ENCODE data around the gene DEFB114. TPM values are rescaled to one million over a fixed set of nuclear protein-coding genes. Genes with fewer than 3 reads are reported as not detected.

Gene DEFB114
- polyA plus RNA-seq, 3 donors, result not detected

DNA sequence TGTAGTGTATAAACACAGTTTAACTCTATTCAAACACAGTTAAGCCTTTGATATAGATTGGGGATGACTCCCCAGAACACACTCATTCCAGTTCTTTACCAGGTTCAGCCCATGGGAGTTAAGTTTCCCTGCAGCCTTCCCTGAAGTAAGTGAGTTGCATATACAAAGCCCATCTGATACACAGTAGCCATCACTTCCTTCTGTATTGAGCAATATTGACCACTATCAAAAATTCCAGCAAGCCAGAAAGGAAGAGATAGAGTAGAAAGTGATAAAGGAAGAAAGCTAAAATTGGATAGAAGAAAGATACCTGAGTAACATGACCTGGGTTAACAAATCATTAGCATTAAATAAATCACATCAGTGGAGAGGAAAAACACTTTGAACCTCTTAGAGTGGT, 34.6 kb downstream of the DEFB114 start:
- TF ChIP-seq, protein P1, sequence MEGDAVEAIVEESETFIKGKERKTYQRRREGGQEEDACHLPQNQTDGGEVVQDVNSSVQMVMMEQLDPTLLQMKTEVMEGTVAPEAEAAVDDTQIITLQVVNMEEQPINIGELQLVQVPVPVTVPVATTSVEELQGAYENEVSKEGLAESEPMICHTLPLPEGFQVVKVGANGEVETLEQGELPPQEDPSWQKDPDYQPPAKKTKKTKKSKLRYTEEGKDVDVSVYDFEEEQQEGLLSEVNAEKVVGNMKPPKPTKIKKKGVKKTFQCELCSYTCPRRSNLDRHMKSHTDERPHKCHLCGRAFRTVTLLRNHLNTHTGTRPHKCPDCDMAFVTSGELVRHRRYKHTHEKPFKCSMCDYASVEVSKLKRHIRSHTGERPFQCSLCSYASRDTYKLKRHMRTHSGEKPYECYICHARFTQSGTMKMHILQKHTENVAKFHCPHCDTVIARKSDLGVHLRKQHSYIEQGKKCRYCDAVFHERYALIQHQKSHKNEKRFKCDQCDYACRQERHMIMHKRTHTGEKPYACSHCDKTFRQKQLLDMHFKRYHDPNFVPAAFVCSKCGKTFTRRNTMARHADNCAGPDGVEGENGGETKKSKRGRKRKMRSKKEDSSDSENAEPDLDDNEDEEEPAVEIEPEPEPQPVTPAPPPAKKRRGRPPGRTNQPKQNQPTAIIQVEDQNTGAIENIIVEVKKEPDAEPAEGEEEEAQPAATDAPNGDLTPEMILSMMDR (IDR thresholded peaks at IDR 0.05), result no peak

DNA sequence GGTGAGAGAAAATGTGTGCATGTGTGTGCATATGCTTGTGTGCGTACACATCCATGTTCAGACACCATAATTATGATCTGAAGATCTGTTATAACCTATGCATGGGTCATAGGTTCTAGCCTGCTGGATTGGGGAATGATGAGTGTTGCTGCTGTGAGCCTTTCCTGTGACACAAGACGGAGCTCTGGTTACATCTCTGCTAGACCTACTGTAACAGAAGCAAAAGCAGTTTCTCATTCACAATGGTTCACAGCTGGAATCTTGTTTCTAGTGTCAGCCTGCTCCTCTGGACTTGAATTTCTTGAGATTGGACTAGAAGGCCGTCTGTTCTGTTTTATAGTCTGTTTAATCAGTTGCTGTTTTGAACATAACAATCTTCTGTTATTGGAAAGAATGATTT, 40.1 kb downstream of the DEFB114 start:
- Mint-ChIP-seq H3K27ac (no peak overlapping the region), H3K36me3 (no peaks in the 10 kb centered on the region), H3K27me3 (ENCODE audit: low read depth in 3 of 3) (no peaks in the 10 kb centered on the region), H3K9me3 (peaks cover 0 to 5% (median 1%) of the 10 kb centered on the region in 7 donors), H3K4me3 (no peak overlapping the region), H3K4me1 (no peaks in the 10 kb centered on the region)
- intact Hi-C loops (cut with micrococcal nuclease), result no loop called here
- no peaks in the 10 kb centered on the region for H3K79me2 ChIP-seq (ENCODE audit: insufficient read depth, low read length)
- no peak for DNase-seq
- H3K9ac ChIP-seq (ENCODE audit: insufficient read depth, low read length, poor library complexity, severe bottlenecking), result no peak overlapping the region
- H2AFZ ChIP-seq (ENCODE audit: insufficient read depth, low read depth, low read length, poor library complexity, severe bottlenecking), result no peak overlapping the region
- no peaks in the 10 kb centered on the region for H3K36me3 ChIP-seq (replicated peaks in 1 of 2; ENCODE audit: control insufficient read depth in 1 of 2, insufficient read depth in 2 of 2, low read length in 2 of 2)
- H3K27ac ChIP-seq (ENCODE audit: low read depth in 1 of 2, low read length in 2 of 2), result no peak overlapping the region
- TF ChIP-seq, protein P1 (IDR thresholded peaks at IDR 0.05), result no peak
- no peaks in the 10 kb centered on the region for H3K9me3 ChIP-seq (replicated peaks in 1 of 2; ENCODE audit: control insufficient read depth in 1 of 2, insufficient read depth in 1 of 2, low read length in 2 of 2)
- H3K4me3 ChIP-seq (replicated peaks in 1 of 3; ENCODE audit: low read depth in 2 of 3, low read length in 3 of 3), result no peak overlapping the region
- H3K4me1 ChIP-seq (ENCODE audit: control insufficient read depth in 1 of 2, insufficient read depth in 2 of 2, low read length in 2 of 2), result no peaks in the 10 kb centered on the region
- WGBS (ENCODE audit: insufficient coverage), result no CpG with 5 or more reads among the region's 3 CpGs
- H3K27me3 ChIP-seq (ENCODE audit: control insufficient read depth in 2 of 2, insufficient read depth in 2 of 2, low read length in 2 of 2), result no peaks in the 10 kb centered on the region
- H4K20me1 ChIP-seq (ENCODE audit: insufficient read depth, low read length), result no peaks in the 10 kb centered on the region
- H3K4me2 ChIP-seq (replicated peaks; ENCODE audit: extremely low read depth, low read length, poor library complexity, severe bottlenecking), result no peak overlapping the region

More for the DNA sequence above, 34.6 kb downstream of the DEFB114 start:
- Mint-ChIP-seq H3K4me3 (no peak overlapping the region), H3K36me3 (no peaks in the 10 kb centered on the region), H3K27ac (no peak overlapping the region), H3K27me3 (ENCODE audit: low read depth in 3 of 3) (no peaks in the 10 kb centered on the region), H3K4me1 (no peaks in the 10 kb centered on the region), H3K9me3 (peaks cover 0 to 11% (median 4%) of the 10 kb centered on the region in 7 donors)
- Histone ChIP-seq H3K79me2 (ENCODE audit: insufficient read depth, low read length) (no peaks in the 10 kb centered on the region), H2AFZ (ENCODE audit: insufficient read depth, low read depth, low read length, poor library complexity, severe bottlenecking) (no peak overlapping the region), H3K27ac (ENCODE audit: low read depth in 1 of 2, low read length in 2 of 2) (no peak overlapping the region), H4K20me1 (ENCODE audit: insufficient read depth, low read length) (no peaks in the 10 kb centered on the region), H3K9me3 (replicated peaks in 1 of 2; ENCODE audit: control insufficient read depth in 1 of 2, insufficient read depth in 1 of 2, low read length in 2 of 2) (peaks cover 0 to 7% of the 10 kb centered on the region in 2 donors), H3K36me3 (replicated peaks in 1 of 2; ENCODE audit: control insufficient read depth in 1 of 2, insufficient read depth in 2 of 2, low read length in 2 of 2) (no peaks in the 10 kb centered on the region), H3K9ac (ENCODE audit: insufficient read depth, low read length, poor library complexity, severe bottlenecking) (no peak overlapping the region), H3K27me3 (ENCODE audit: control insufficient read depth in 2 of 2, insufficient read depth in 2 of 2, low read length in 2 of 2) (no peaks in the 10 kb centered on the region), H3K4me1 (ENCODE audit: control insufficient read depth in 1 of 2, insufficient read depth in 2 of 2, low read length in 2 of 2) (no peaks in the 10 kb centered on the region), H3K4me3 (replicated peaks in 1 of 3; ENCODE audit: low read depth in 2 of 3, low read length in 3 of 3) (no peak overlapping the region), H3K4me2 (replicated peaks; ENCODE audit: extremely low read depth, low read length, poor library complexity, severe bottlenecking) (no peak overlapping the region)
- intact Hi-C loops (cut with micrococcal nuclease), result no loop called here
- no peak for DNase-seq
